Keratinocyte (primary cell): ENCODE data around the gene RNLS.

Experiments
- EZH2 ChIP-seq: IDR thresholded peaks from one replicate; pipeline ENCODE4 v1.6.1; 2012; ENCODE audit warnings: inconsistent platforms, mild to moderate bottlenecking, low read length, moderate library complexity
- TF ChIP-seq, protein P1 (sequence below), 3 experiments: IDR thresholded peaks in 1 of 3; conservative IDR thresholded peaks in 1 of 3; optimal IDR thresholded peaks in 1 of 3; 2 replicates in 2 of 3; 3 replicates in 1 of 3; pipeline versions ENCODE3 to v1.5.1; 2011; ENCODE audit warnings: low read length in 3 of 3, mild to moderate bottlenecking in 3 of 3, moderate library complexity in 2 of 3, control low read depth in 1 of 3, inconsistent platforms in 1 of 3; ENCODE audit not compliant: insufficient read depth in 2 of 3; ENCODE audit errors: extremely low read depth in 1 of 3

DNA sequence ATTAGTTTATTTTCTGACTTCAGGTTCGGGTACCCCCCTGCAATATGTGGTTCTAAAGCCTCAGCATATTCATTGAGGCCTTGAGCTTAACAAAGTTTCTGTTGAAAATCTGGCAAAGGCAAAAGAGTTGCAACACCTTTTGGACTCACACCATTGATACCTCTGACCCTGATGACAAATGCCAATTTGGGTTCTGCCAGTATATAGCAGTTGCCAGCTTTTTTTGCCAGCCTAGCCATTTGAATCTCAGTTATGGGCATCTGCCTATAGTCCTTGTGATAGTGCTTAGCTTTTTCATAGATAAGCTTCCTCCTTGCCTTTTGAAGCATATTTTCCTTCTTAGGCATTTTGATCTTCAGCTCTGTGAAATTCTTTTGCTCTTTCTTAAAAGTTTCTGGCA, 35.4 kb upstream of the RNLS start:
- TF ChIP-seq, protein P1, sequence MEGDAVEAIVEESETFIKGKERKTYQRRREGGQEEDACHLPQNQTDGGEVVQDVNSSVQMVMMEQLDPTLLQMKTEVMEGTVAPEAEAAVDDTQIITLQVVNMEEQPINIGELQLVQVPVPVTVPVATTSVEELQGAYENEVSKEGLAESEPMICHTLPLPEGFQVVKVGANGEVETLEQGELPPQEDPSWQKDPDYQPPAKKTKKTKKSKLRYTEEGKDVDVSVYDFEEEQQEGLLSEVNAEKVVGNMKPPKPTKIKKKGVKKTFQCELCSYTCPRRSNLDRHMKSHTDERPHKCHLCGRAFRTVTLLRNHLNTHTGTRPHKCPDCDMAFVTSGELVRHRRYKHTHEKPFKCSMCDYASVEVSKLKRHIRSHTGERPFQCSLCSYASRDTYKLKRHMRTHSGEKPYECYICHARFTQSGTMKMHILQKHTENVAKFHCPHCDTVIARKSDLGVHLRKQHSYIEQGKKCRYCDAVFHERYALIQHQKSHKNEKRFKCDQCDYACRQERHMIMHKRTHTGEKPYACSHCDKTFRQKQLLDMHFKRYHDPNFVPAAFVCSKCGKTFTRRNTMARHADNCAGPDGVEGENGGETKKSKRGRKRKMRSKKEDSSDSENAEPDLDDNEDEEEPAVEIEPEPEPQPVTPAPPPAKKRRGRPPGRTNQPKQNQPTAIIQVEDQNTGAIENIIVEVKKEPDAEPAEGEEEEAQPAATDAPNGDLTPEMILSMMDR (optimal IDR thresholded peaks at IDR 0.05 in 1 of 3, IDR thresholded peaks at IDR 0.05 in 1 of 3, conservative IDR thresholded peaks at IDR 0.05 in 1 of 3; ENCODE audit: extremely low read depth in 1 of 3, insufficient read depth in 2 of 3, low read length in 3 of 3), result no peak
- no peak for TF ChIP-seq EZH2
